Suprapubic skin (tissue), 4 donors: ENCODE data around the gene NKPD1. TPM values are rescaled to one million over a fixed set of nuclear protein-coding genes. Genes with fewer than 3 reads are reported as not detected.

Source experiments
- DNase-seq, 2 donors: peaks; one replicate each; pipeline ENCODE4 v3.0.0-alpha.2; 2019; ENCODE audit warnings: low spot score in 2 of 2
- H3K27ac ChIP-seq: fragments of 200-600 bp; sonication (generic); one replicate; pipeline ENCODE4 v1.5.1; 2019
- H3K27me3 ChIP-seq: fragments of 200-600 bp; sonication (generic); one replicate; pipeline ENCODE4 v1.5.1; 2019
- H3K36me3 ChIP-seq: fragments of 200-600 bp; sonication (generic); one replicate; pipeline ENCODE4 v1.5.1; 2019
- H3K4me1 ChIP-seq: fragments of 200-600 bp; sonication (generic); one replicate; pipeline ENCODE4 v1.5.1; 2019
- H3K4me3 ChIP-seq: fragments of 200-600 bp; sonication (generic); one replicate; pipeline ENCODE4 v1.5.1; 2019; ENCODE audit warnings: mild to moderate bottlenecking
- H3K9me3 ChIP-seq: fragments of 200-600 bp; sonication (generic); one replicate; pipeline ENCODE4 v1.5.1; 2019
- EP300 ChIP-seq: sonication (generic); formaldehyde crosslinking; IDR thresholded peaks from one replicate; pipeline ENCODE4 v1.6.1; 2017; ENCODE audit warnings: antibody characterized with exemption
- POLR2A ChIP-seq, 2 donors: fragments of 450-650 bp; IDR thresholded peaks; one replicate each; pipeline ENCODE4 v1.6.1; 2017; ENCODE audit warnings: antibody characterized with exemption in 2 of 2, mild to moderate bottlenecking in 2 of 2, moderate library complexity in 2 of 2
- POLR2AphosphoS5 ChIP-seq, 3 donors: sonication (generic); formaldehyde crosslinking; IDR thresholded peaks; one replicate each; pipeline ENCODE4 v1.6.1; 2017; ENCODE audit warnings: antibody characterized with exemption in 3 of 3
- WGBS: methylation state at CpG from one replicate; pipeline ENCODE4 v1.1.5; 2018; 5-methylcytosine and 5-hydroxymethylcytosine counted together
- total RNA-seq, 4 donors: library from RNA; depleted of rRNA; stranded (reverse); fragments of >200 nt; gene quantifications; one replicate each; pipeline ENCODE4 v1.1.0, GENCODE V29; 2016
- TF ChIP-seq, protein P1 (sequence below), 2 donors: fragments of 200-600 bp in 1 of 2; fragments of 450-650 bp in 1 of 2; sonication (generic) in 1 of 2; IDR thresholded peaks; one replicate each; pipeline ENCODE4 v1.5.1; 2016 to 2019; ENCODE audit warnings: antibody characterized with exemption in 2 of 2, mild to moderate bottlenecking in 1 of 2, moderate library complexity in 1 of 2

The NKPD1 gene, protein sequence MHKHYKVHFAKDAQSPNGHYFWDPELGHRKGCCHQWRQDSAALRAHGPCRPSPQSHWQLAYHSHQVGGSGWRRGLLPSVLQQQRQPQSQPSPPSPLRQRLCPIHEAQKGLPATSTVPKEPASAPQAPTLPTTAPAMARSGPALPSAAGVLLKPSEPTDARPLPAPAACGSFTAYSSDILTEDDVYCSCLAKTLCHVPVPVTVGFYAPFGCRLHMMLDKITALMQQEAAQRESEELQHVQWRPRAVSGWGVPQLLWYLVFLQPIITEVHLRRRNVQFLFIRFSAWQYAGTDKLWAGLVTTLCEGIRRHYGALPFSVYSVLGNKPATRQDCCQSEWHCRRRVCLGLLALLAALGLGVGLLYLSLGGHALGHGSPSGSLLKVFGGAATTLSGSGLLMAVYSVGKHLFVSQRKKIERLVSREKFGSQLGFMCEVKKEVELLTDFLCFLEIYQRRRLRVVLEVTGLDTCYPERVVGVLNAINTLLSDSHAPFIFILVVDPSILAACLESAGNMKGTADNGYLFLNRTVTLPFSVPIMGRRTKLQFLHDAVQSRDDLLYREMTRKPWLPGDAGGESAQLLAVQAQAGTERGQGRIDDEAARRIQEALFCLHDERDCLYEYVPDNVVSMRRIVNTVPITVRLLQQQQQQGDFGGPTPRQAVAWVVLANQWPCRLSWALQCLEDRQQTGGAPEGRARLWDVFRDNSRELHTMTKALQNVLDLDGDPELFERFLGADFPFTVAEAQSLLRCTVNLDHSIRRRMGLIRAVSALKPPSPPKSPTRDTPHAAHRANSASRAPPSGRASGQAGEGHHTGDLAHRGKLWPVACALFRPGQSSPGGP
- total RNA-seq, result 10 to 100 TPM; 22.4 to 60.4 (median 51.1) TPM

DNA sequence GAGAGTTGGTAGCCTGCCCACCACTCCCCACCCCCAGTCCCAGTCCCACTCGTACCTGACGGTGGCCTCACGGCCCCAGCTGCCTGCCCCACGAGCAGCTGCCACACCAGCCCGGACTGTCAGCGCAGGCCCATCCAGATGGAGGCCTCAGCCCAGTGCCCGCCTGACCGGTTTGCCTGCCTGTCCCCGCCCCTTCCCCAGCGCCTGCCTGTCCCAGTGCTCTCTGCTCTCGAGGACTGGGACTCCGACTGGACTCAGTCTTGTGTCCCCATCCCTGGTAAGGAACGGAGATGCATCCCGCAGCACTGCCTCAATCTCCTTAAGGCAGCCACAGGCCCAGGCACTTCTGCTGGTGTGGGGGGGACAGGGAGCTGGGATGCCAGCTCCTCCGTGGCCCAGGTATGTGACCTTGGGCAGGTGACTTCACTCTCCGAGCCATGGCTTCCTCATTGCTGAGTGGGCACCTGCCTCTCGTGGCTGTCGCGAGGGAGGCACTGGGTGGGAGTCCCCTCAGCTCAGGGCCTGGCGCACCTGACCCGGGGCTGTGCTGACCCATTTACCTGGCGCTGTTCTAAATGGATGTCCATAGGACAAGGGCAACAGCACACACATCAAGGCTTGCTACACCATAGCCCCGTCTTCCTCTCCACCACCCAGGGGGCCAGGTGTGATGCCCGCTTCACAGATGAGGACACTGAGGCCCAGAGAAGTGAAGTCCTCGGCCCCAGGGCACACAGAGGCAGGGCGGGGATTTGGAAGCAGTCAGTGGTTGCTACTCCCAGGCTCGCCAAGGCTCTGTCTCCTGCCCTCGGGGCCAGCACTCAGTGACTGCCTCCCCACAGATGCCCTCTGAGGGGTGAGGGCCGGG is at the start of gene NKPD1:
Gene NKPD1, minus strand, starts transcription at position 113 of the 868 bp plus-strand sequence. CDS start 832 bp downstream, outside the sequence.
- H3K27me3 ChIP-seq, result peaks cover 4% of the 10 kb centered on the region

DNA sequence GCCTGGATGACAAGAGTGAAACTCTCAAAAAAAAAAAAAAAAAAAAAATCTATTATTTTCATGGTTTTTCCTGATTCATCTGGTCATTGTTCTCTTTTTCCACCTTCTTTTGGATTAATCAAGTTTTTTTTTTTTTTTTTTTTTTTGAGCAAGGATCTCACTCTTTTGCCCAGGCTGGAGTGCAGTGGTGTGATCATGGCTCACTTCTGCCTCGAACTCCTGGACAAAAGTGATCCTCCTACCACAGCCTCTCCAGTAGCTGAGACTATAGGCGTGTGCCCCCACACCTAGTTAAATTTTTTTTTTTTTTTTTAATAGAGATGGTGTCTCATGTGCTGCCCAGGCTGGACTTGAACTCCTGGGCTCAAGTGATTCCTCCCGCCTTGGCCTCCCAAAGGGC is 45.5 kb upstream of the NKPD1 start:
- Histone ChIP-seq H3K27ac (no peak overlapping the region), H3K4me1 (peaks cover 8% of the 10 kb centered on the region), H3K36me3 (no peaks in the 10 kb centered on the region), H3K27me3 (no peaks in the 10 kb centered on the region), H3K9me3 (no peaks in the 10 kb centered on the region), H3K4me3 (no peak overlapping the region)
- TF ChIP-seq, protein P1, sequence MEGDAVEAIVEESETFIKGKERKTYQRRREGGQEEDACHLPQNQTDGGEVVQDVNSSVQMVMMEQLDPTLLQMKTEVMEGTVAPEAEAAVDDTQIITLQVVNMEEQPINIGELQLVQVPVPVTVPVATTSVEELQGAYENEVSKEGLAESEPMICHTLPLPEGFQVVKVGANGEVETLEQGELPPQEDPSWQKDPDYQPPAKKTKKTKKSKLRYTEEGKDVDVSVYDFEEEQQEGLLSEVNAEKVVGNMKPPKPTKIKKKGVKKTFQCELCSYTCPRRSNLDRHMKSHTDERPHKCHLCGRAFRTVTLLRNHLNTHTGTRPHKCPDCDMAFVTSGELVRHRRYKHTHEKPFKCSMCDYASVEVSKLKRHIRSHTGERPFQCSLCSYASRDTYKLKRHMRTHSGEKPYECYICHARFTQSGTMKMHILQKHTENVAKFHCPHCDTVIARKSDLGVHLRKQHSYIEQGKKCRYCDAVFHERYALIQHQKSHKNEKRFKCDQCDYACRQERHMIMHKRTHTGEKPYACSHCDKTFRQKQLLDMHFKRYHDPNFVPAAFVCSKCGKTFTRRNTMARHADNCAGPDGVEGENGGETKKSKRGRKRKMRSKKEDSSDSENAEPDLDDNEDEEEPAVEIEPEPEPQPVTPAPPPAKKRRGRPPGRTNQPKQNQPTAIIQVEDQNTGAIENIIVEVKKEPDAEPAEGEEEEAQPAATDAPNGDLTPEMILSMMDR (IDR thresholded peaks at IDR 0.05), result no peak
- TF ChIP-seq POLR2A (IDR thresholded peaks at IDR 0.05) (no peak), POLR2AphosphoS5 (IDR thresholded peaks at IDR 0.05) (no peak), EP300 (no peak)
- 94% methylated on average over 3 of the region's 3 CpGs for WGBS
- no peak for DNase-seq

More for the DNA sequence above, at the start of gene NKPD1:
- WGBS, result 34% methylated on average over 14 of the region's 29 CpGs
- peak within 1 kb of the TSS; percentile 38 for H3K4me3 ChIP-seq
- no peaks in the 10 kb centered on the region for H3K9me3 ChIP-seq
- no peaks in the 10 kb centered on the region for H3K36me3 ChIP-seq
- peak within 1 kb of the TSS; percentile 73 for H3K27ac ChIP-seq
- no peak for TF ChIP-seq POLR2A (IDR thresholded peaks at IDR 0.05)
- TF ChIP-seq, protein P1 (IDR thresholded peaks at IDR 0.05), result no peak
- no peak for TF ChIP-seq EP300
- TF ChIP-seq POLR2AphosphoS5 (IDR thresholded peaks at IDR 0.05), result no peak
- H3K4me1 ChIP-seq, result peaks cover 77% of the 10 kb centered on the region
- no peak for DNase-seq

DNA sequence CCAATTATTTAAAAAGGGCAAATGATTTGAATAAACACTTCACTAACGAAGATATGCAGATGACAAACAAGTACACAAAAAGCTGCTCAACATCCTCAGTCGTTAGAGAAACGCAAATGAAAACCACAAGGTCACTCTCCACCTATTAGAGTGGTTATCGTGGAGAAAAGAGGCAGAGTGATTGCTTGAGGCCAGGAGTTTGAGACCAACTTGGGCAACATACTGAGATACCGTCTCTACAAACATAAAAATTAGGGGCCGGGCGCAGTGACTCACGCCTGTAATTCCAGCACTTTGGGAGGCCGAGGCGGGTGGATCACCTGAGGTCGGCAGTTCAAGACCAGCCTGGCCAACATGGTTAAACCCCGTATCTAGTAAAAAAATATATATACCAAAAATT is 45.0 kb upstream of the NKPD1 start:
- no peaks in the 10 kb centered on the region for H3K9me3 ChIP-seq
- no peaks in the 10 kb centered on the region for H3K27me3 ChIP-seq
- WGBS, result 85% methylated on average over 12 of the region's 12 CpGs
- DNase-seq, result no peak
- H3K36me3 ChIP-seq, result no peaks in the 10 kb centered on the region
- peaks cover 8% of the 10 kb centered on the region for H3K4me1 ChIP-seq
- no peak overlapping the region for H3K27ac ChIP-seq
- TF ChIP-seq POLR2A (IDR thresholded peaks at IDR 0.05) (no peak), POLR2AphosphoS5 (IDR thresholded peaks at IDR 0.05) (no peak), EP300 (no peak)
- TF ChIP-seq, protein P1 (IDR thresholded peaks at IDR 0.05), result no peak
- no peak overlapping the region for H3K4me3 ChIP-seq

DNA sequence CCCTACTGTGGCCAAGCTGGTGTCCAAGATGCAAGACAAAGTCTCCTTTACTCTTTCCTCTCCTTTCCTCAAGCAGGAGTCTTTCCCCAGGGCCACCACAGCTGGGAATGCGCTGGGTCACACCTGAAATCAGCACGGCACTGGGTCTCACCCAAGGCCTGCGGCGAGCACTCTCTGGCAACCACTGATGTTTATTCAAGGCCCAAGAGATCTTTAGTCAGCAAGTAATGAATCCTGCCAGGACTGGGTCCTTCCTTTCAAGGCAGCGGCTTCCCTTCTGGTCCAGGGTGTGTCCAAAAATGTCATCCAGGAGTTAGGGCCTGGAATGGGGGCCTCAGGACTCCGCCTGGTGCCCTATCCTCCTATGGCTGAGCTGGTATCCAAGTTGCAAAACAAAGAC is 41.9 kb upstream of the NKPD1 start:
- H3K36me3 ChIP-seq, result no peaks in the 10 kb centered on the region
- no peak for TF ChIP-seq POLR2A (IDR thresholded peaks at IDR 0.05)
- no peak for TF ChIP-seq EP300
- TF ChIP-seq, protein P1 (IDR thresholded peaks at IDR 0.05), result no peak
- TF ChIP-seq POLR2AphosphoS5 (IDR thresholded peaks at IDR 0.05), result no peak
- no peak overlapping the region for H3K4me3 ChIP-seq
- no peak for DNase-seq
- peak overlapping the region; percentile 15 for H3K27ac ChIP-seq
- peaks cover 8% of the 10 kb centered on the region for H3K4me1 ChIP-seq
- H3K9me3 ChIP-seq, result no peaks in the 10 kb centered on the region
- 47% methylated on average over 6 of the region's 6 CpGs for WGBS
- H3K27me3 ChIP-seq, result no peaks in the 10 kb centered on the region
